Panc1 (cell line): ENCODE measurements around the gene UGGT2. TPM values are rescaled to one million over a fixed set of nuclear protein-coding genes. Genes with fewer than 3 reads are reported as not detected.

ENCODE experiments used
- ATAC-seq: fragments of 200-7000 bp; cut with Tn5 transposase; 2 replicates; pipeline ENCODE4 v1.9.1; 2020; ENCODE audit warnings: mild to moderate bottlenecking, moderate library complexity
- BruUV-seq: library from RNA; stranded (reverse); fragments of 400-500 nt; replicated peaks from 2 replicates; lab custom pipeline; 2021; lab: Mats Ljungman, UMichigan
- CTCF ChIA-PET: fragments of 300-600 bp; sonication (Branson Sonifier 250); formaldehyde crosslinking; loops from one replicate; lab custom pipeline; 2022; ENCODE audit warnings: antibody characterized with exemption; lab: Charles Lee
- POLR2A ChIA-PET: fragments of 300-600 bp; sonication (Branson Sonifier 250); formaldehyde crosslinking; loops from one replicate; lab custom pipeline; 2022; ENCODE audit warnings: antibody characterized with exemption; lab: Charles Lee
- DNase-seq: peaks from one replicate; pipeline ENCODE4 v3.0.0-alpha.2; 2010; ENCODE audit warnings: low read depth, low spot score
- H3K27ac ChIP-seq: 2 replicates; pipeline ENCODE4 v1.5.1; 2011; ENCODE audit warnings: mild to moderate bottlenecking, low read length, inconsistent platforms
- H3K27me3 ChIP-seq: fragments of 200-500 bp; sonication (Bioruptor generic); 2 replicates; pipeline ENCODE4 v1.6.0; 2014; ENCODE audit warnings: low read length, inconsistent platforms; ENCODE audit not compliant: control insufficient read depth, insufficient read depth
- H3K36me3 ChIP-seq: fragments of 200-500 bp; sonication (Bioruptor generic); 2 replicates; pipeline ENCODE4 v1.5.1; 2014; ENCODE audit warnings: inconsistent platforms, mild to moderate bottlenecking, low read length, moderate library complexity; ENCODE audit not compliant: control insufficient read depth, insufficient read depth
- H3K4me1 ChIP-seq: 2 replicates; pipeline ENCODE4 v1.5.1; 2011; ENCODE audit warnings: inconsistent platforms, mild to moderate bottlenecking, low read length, moderate library complexity; ENCODE audit not compliant: control insufficient read depth, insufficient read depth
- H3K4me3 ChIP-seq, 2 experiments: 2 replicates each; pipeline ENCODE4 v1.5.1; 2011 to 2012; ENCODE audit warnings: low read depth in 2 of 2, low read length in 2 of 2, mild to moderate bottlenecking in 2 of 2, inconsistent platforms in 1 of 2, moderate library complexity in 1 of 2
- H3K9me3 ChIP-seq: fragments of 200-500 bp; sonication (Bioruptor generic); 2 replicates; pipeline ENCODE4 v1.5.1; 2014; ENCODE audit warnings: low read depth, mild to moderate bottlenecking, inconsistent platforms, low read length, moderate library complexity; ENCODE audit not compliant: control insufficient read depth, insufficient read depth
- CTCF ChIP-seq: fragments of 450-650 bp; IDR thresholded peaks from 2 replicates; pipeline ENCODE4 v1.5.1; 2017; ENCODE audit warnings: mild to moderate bottlenecking
- POLR2AphosphoS5 ChIP-seq: IDR thresholded peaks from 2 replicates; pipeline ENCODE4 v1.6.1; 2012; ENCODE audit warnings: mild to moderate bottlenecking, low read depth, low read length, moderate library complexity
- REST ChIP-seq, 2 experiments: IDR thresholded peaks; 2 replicates each; pipeline ENCODE4 v1.6.1; 2011 to 2012; ENCODE audit warnings: low read depth in 2 of 2, control low read depth in 1 of 2, low read length in 1 of 2, mild to moderate bottlenecking in 1 of 2, moderate library complexity in 1 of 2; ENCODE audit not compliant: insufficient read depth in 1 of 2
- SIN3A ChIP-seq: IDR thresholded peaks from 2 replicates; pipeline ENCODE4 v1.6.1; 2012; ENCODE audit warnings: low read depth, mild to moderate bottlenecking, low read length, moderate library complexity, borderline replicate concordance; ENCODE audit not compliant: insufficient read depth
- TCF7L2 ChIP-seq: IDR thresholded peaks from 2 replicates; pipeline ENCODE4 v1.6.1; 2011; ENCODE audit warnings: mild to moderate bottlenecking, low read depth, low read length, inconsistent platforms
- in situ Hi-C: cut with HindIII; loops from 2 replicates; pipeline ENCODE4 v1.10.0; 2016; ENCODE audit warnings: low sequenced_read_pairs, low pct_unique_long_range_greater_than_20kb
- intact Hi-C: fragments of 100-400 bp; cut with micrococcal nuclease; formaldehyde crosslinking; loops from one replicate; pipeline ENCODE4 v1.10.0; 2022; ENCODE audit not compliant: unreplicated experiment
- total RNA-seq: library from RNA; stranded (reverse); gene quantifications from one replicate; pipeline ENCODE4 v1.2.1, GENCODE V29; 2021; ENCODE audit not compliant: unreplicated experiment

UGGT2 gene
- total RNA-seq, 1 experiment from 2014 or later: 22.9 TPM

GRCh38 chr13:95954266-95954665, 98.9 kb downstream of the UGGT2 start:
- Histone ChIP-seq H3K4me3 (no peak overlapping the region), H3K4me1 (no peaks in the 10 kb centered on the region), H3K9me3 (no peaks in the 10 kb centered on the region), H3K27me3 (no peaks in the 10 kb centered on the region), H3K27ac (no peak overlapping the region), H3K36me3 (no peaks in the 10 kb centered on the region)
- TF ChIP-seq CTCF (no peak), TCF7L2 (no peak), REST (IDR thresholded peaks at IDR 0.05; ENCODE audit: insufficient read depth in 1 of 2, low read depth in 2 of 2, low read length in 1 of 2) (no peak), POLR2AphosphoS5 (no peak), SIN3A (no peak)
- ATAC-seq (no peak), DNase-seq (no peak)
- BruUV-seq: no TSS peak
- ChIA-PET POLR2A (no interaction called here), CTCF (no interaction called here)
- in situ Hi-C loops: no loop called here
- intact Hi-C loops: no loop called here

GRCh38 chr13:95950103-95950502, 103.1 kb downstream of the UGGT2 start:
- no TSS peak for BruUV-seq
- ChIA-PET POLR2A (no interaction called here), CTCF (no interaction called here)
- Histone ChIP-seq H3K27ac (no peak overlapping the region), H3K4me1 (no peaks in the 10 kb centered on the region), H3K9me3 (no peaks in the 10 kb centered on the region), H3K27me3 (no peaks in the 10 kb centered on the region), H3K4me3 (no peak overlapping the region), H3K36me3 (no peaks in the 10 kb centered on the region)
- TF ChIP-seq CTCF (no peak), POLR2AphosphoS5 (no peak), TCF7L2 (no peak), REST (IDR thresholded peaks at IDR 0.05; ENCODE audit: insufficient read depth in 1 of 2, low read depth in 2 of 2, low read length in 1 of 2) (no peak), SIN3A (no peak)
- intact Hi-C loops: no loop called here
- in situ Hi-C loops: no loop called here
- DNase-seq: no peak
- no peak for ATAC-seq
